Natural killer cell (primary cell): ENCODE measurements around the gene SLC32A1. TPM values are rescaled to one million over a fixed set of nuclear protein-coding genes. Genes with fewer than 3 reads are reported as not detected.
A peak's percentile ranks its signal among the peaks of the same experiment; 100 is the strongest.

ENCODE experiments used
- ATAC-seq, 3 donors: fragments of 150-1000 bp in 2 of 3; fragments of 200-7000 bp in 1 of 3; cut with Tn5 transposase; 1 replicate in 1 of 3; 2 replicates in 2 of 3; pipeline ENCODE4 v1.10.0; 2021; ENCODE audit warnings: mild to moderate bottlenecking in 2 of 3, moderate library complexity in 2 of 3
- DNase-seq, 2 donors: peaks; one replicate each; pipeline versions ENCODE4 v3.0.0 to v3.0.0-alpha.2; 2013 to 2021; ENCODE audit warnings: mixed read lengths in 1 of 2
- H3K27ac ChIP-seq: one replicate; pipeline ENCODE4 v1.5.1; 2013; ENCODE audit warnings: mild to moderate bottlenecking, low read length
- H3K27me3 ChIP-seq: one replicate; pipeline ENCODE4 v1.6.1; 2013; ENCODE audit warnings: low read length; ENCODE audit not compliant: control insufficient read depth, insufficient read depth
- H3K36me3 ChIP-seq: one replicate; pipeline ENCODE4 v1.6.1; 2013; ENCODE audit warnings: low read length; ENCODE audit not compliant: control insufficient read depth, insufficient read depth
- H3K4me1 ChIP-seq: one replicate; pipeline ENCODE4 v1.6.1; 2013; ENCODE audit warnings: low read length; ENCODE audit not compliant: control insufficient read depth, insufficient read depth
- H3K4me3 ChIP-seq: one replicate; pipeline ENCODE4 v1.5.1; 2013; ENCODE audit warnings: low read length
- H3K9me3 ChIP-seq: one replicate; pipeline ENCODE4 v1.6.1; 2013; ENCODE audit warnings: low read length; ENCODE audit not compliant: control insufficient read depth, insufficient read depth
- H3K27ac Mint-ChIP-seq, 2 donors: one replicate each; pipeline ENCODE4 v1.8.0; 2022; ENCODE audit warnings: mild to moderate bottlenecking in 2 of 2, mixed read lengths in 2 of 2, moderate library complexity in 1 of 2
- H3K27me3 Mint-ChIP-seq, 2 donors: one replicate each; pipeline ENCODE4 v1.8.0; 2022; ENCODE audit warnings: low read depth in 2 of 2, mixed read lengths in 2 of 2
- H3K36me3 Mint-ChIP-seq: one replicate; pipeline ENCODE4 v1.8.0; 2022; ENCODE audit warnings: mixed read lengths
- H3K4me1 Mint-ChIP-seq, 2 donors: one replicate each; pipeline ENCODE4 v1.8.0; 2022; ENCODE audit warnings: mixed read lengths in 2 of 2
- H3K4me3 Mint-ChIP-seq: one replicate; pipeline ENCODE4 v1.8.0; 2022; ENCODE audit warnings: mild to moderate bottlenecking, moderate library complexity, mixed read lengths
- H3K9me3 Mint-ChIP-seq, 2 donors: one replicate each; pipeline ENCODE4 v1.8.0; 2022; ENCODE audit warnings: mixed read lengths in 2 of 2
- CTCF ChIP-seq: fragments of 200-600 bp; IDR thresholded peaks from one replicate; pipeline ENCODE4 v1.8.0; 2022; ENCODE audit warnings: antibody characterized with exemption
- WGBS: methylation state at CpG from one replicate; pipeline ENCODE4 v1.1.7; 2013; ENCODE audit warnings: missing lambda C conversion rate; ENCODE audit not compliant: insufficient coverage; 5-methylcytosine and 5-hydroxymethylcytosine counted together
- intact Hi-C: fragments of 100-400 bp; cut with micrococcal nuclease; formaldehyde crosslinking; loops from one replicate; pipeline ENCODE4 v1.14.2; 2022
- total RNA-seq, 4 donors: library from RNA; stranded (reverse); fragments of 120-200 nt in 1 of 4; gene quantifications; one replicate each; pipeline versions ENCODE4 v1.2.3 to v1.2.4, GENCODE V29; 2013 to 2022

The SLC32A1 gene
- total RNA-seq, 3 donors from 2014 or later (not counting 1 experiment from before 2014, with no cell fraction given), result not detected

GRCh38 chr20:38692436-38693411 is 31.6 kb upstream of the SLC32A1 start:
- Mint-ChIP-seq H3K4me3 (no peak overlapping the region), H3K4me1 (no peaks in the 10 kb centered on the region), H3K36me3 (no peaks in the 10 kb centered on the region), H3K27ac (no peak overlapping the region), H3K27me3 (peaks cover 18 to 46% of the 10 kb centered on the region in 2 donors), H3K9me3 (peaks cover 3 to 4% of the 10 kb centered on the region in 2 donors)
- ATAC-seq (peak in 1 of 3 donors; percentile 44), DNase-seq (peak; percentile 31 to 74)
- H3K36me3 ChIP-seq, result no peaks in the 10 kb centered on the region
- H3K9me3 ChIP-seq, result no peaks in the 10 kb centered on the region
- TF ChIP-seq CTCF, result no peak
- H3K27me3 ChIP-seq, result no peaks in the 10 kb centered on the region
- 22% methylated on average over 12 of the region's 13 CpGs for WGBS
- H3K27ac ChIP-seq, result no peak overlapping the region
- intact Hi-C loops, result no loop called here
- H3K4me3 ChIP-seq, result no peak overlapping the region
- H3K4me1 ChIP-seq, result no peaks in the 10 kb centered on the region

GRCh38 chr20:38697306-38697705 is 27.0 kb upstream of the SLC32A1 start:
- no peak overlapping the region for H3K27ac ChIP-seq
- no peaks in the 10 kb centered on the region for H3K27me3 ChIP-seq
- WGBS, result 89% methylated on average over 9 of the region's 9 CpGs
- no peaks in the 10 kb centered on the region for H3K36me3 Mint-ChIP-seq
- no peak overlapping the region for H3K4me3 Mint-ChIP-seq
- intact Hi-C loops, result no loop called here
- peaks cover 2% of the 10 kb centered on the region in 2 donors for H3K9me3 Mint-ChIP-seq
- no peak overlapping the region for H3K4me3 ChIP-seq
- no peak for ATAC-seq
- H3K9me3 ChIP-seq, result no peaks in the 10 kb centered on the region
- H3K27ac Mint-ChIP-seq, result no peak overlapping the region
- no peaks in the 10 kb centered on the region for H3K4me1 Mint-ChIP-seq
- H3K4me1 ChIP-seq, result no peaks in the 10 kb centered on the region
- no peak for TF ChIP-seq CTCF
- peaks cover 12 to 20% of the 10 kb centered on the region in 2 donors for H3K27me3 Mint-ChIP-seq
- no peak for DNase-seq
- no peaks in the 10 kb centered on the region for H3K36me3 ChIP-seq

GRCh38 chr20:38698541-38698940 is 25.7 kb upstream of the SLC32A1 start:
- no peak overlapping the region for H3K4me3 ChIP-seq
- H3K9me3 ChIP-seq, result no peaks in the 10 kb centered on the region
- no peaks in the 10 kb centered on the region for H3K4me1 ChIP-seq
- no peaks in the 10 kb centered on the region for H3K36me3 ChIP-seq
- 82% methylated on average over 15 of the region's 15 CpGs for WGBS
- intact Hi-C loops, result no loop called here
- ATAC-seq, result no peak
- no peak for DNase-seq
- no peaks in the 10 kb centered on the region for H3K4me1 Mint-ChIP-seq
- no peak for TF ChIP-seq CTCF
- no peaks in the 10 kb centered on the region for H3K36me3 Mint-ChIP-seq
- peaks cover 15 to 29% of the 10 kb centered on the region in 2 donors for H3K27me3 Mint-ChIP-seq
- no peaks in the 10 kb centered on the region for H3K9me3 Mint-ChIP-seq
- no peak overlapping the region for H3K27ac ChIP-seq
- no peak overlapping the region for H3K4me3 Mint-ChIP-seq
- H3K27me3 ChIP-seq, result no peaks in the 10 kb centered on the region
- H3K27ac Mint-ChIP-seq, result no peak overlapping the region
